MM.1S (cell line): ENCODE data around the gene UBC.
A peak's percentile ranks its signal among the peaks of the same experiment; 100 is the strongest.

Experiments
- DNase-seq: peaks from one replicate; pipeline ENCODE4 v3.0.0-alpha.2; 2015
- H2AFZ ChIP-seq: fragments of 300-600 bp; sonication (generic); 2 replicates; pipeline ENCODE4 v1.6.0; 2016; ENCODE audit warnings: antibody characterized with exemption, low read length
- H3F3A ChIP-seq: fragments of 300-600 bp; sonication (generic); 2 replicates; pipeline ENCODE4 v1.6.1; 2016; ENCODE audit warnings: mild to moderate bottlenecking, antibody characterized with exemption, low read length, moderate library complexity, mixed read lengths; ENCODE audit not compliant: insufficient read depth
- H3K27ac ChIP-seq: fragments of 300-600 bp; sonication (generic); 2 replicates; pipeline ENCODE4 v1.5.1; 2016; ENCODE audit warnings: mild to moderate bottlenecking, low read length
- H3K27me3 ChIP-seq: fragments of 300-600 bp; sonication (generic); replicated peaks from 2 replicates; pipeline ENCODE4 v1.6.0; 2016; ENCODE audit warnings: low read length; ENCODE audit not compliant: insufficient read depth
- H3K36me3 ChIP-seq: fragments of 300-600 bp; sonication (generic); replicated peaks from 2 replicates; pipeline ENCODE4 v1.6.1; 2016; ENCODE audit warnings: mild to moderate bottlenecking, low read length, mixed read lengths; ENCODE audit not compliant: insufficient read depth
- H3K4me1 ChIP-seq: fragments of 300-600 bp; sonication (generic); 2 replicates; pipeline ENCODE4 v1.6.1; 2016; ENCODE audit warnings: low read length, mixed read lengths
- H3K4me2 ChIP-seq: fragments of 300-600 bp; sonication (generic); 2 replicates; pipeline ENCODE4 v1.6.0; 2016; ENCODE audit warnings: low read depth, low read length
- H3K4me3 ChIP-seq: fragments of 300-600 bp; sonication (generic); 2 replicates; pipeline ENCODE4 v1.5.1; 2016; ENCODE audit warnings: low read length, mixed read lengths
- H3K79me2 ChIP-seq: fragments of 300-600 bp; sonication (generic); 2 replicates; pipeline ENCODE4 v1.6.1; 2016; ENCODE audit warnings: mixed run types, low read length, mixed read lengths
- H3K9ac ChIP-seq: fragments of 300-600 bp; sonication (generic); 2 replicates; pipeline ENCODE4 v1.6.1; 2016; ENCODE audit warnings: low read length, mixed read lengths
- H3K9me2 ChIP-seq: fragments of 300-600 bp; sonication (generic); replicated peaks from 2 replicates; pipeline ENCODE4 v1.6.1; 2016; ENCODE audit warnings: mild to moderate bottlenecking, low read length, mixed read lengths; ENCODE audit not compliant: insufficient read depth
- H3K9me3 ChIP-seq: fragments of 300-600 bp; sonication (generic); replicated peaks from 2 replicates; pipeline ENCODE4 v1.6.1; 2016; ENCODE audit warnings: mild to moderate bottlenecking, low read length, mixed read lengths; ENCODE audit not compliant: insufficient read depth
- H4K20me1 ChIP-seq: fragments of 300-600 bp; sonication (generic); 2 replicates; pipeline ENCODE4 v1.6.1; 2016; ENCODE audit warnings: mild to moderate bottlenecking, low read length, moderate library complexity, mixed read lengths; ENCODE audit not compliant: insufficient read depth
- EZH2 ChIP-seq: fragments of 300-600 bp; sonication (generic); optimal IDR thresholded peaks from 2 replicates; pipeline ENCODE3; 2017; ENCODE audit warnings: low read depth, mild to moderate bottlenecking, antibody characterized with exemption, low read length, mixed read lengths
- EZH2phosphoT487 ChIP-seq: fragments of 300-600 bp; sonication (generic); IDR thresholded peaks from 2 replicates; pipeline ENCODE4 v1.6.1; 2018; ENCODE audit warnings: antibody characterized with exemption, low read length
- TF ChIP-seq, protein P1 (sequence below): fragments of 300-600 bp; sonication (generic); IDR thresholded peaks from 2 replicates; pipeline ENCODE4 v1.5.1; 2016; ENCODE audit warnings: antibody characterized with exemption, low read length, mixed read lengths

Gene UBC

GRCh38 chr12:124929649-124930419, 15.4 kb upstream of the UBC start:
- Histone ChIP-seq H3K4me3 (no peak overlapping the region), H4K20me1 (no peaks in the 10 kb centered on the region), H3K27me3 (no peaks in the 10 kb centered on the region), H3K36me3 (no peaks in the 10 kb centered on the region), H3K9me3 (no peaks in the 10 kb centered on the region), H3F3A (no peaks in the 10 kb centered on the region), H3K4me1 (peaks cover 3% of the 10 kb centered on the region; the same call in 1 of the 2 replicates), H3K9ac (no peak overlapping the region), H3K27ac (no peak overlapping the region), H3K79me2 (no peaks in the 10 kb centered on the region), H3K4me2 (no peak overlapping the region), H2AFZ (no peak overlapping the region), H3K9me2 (no peaks in the 10 kb centered on the region)
- DNase-seq, result no peak
- TF ChIP-seq, protein P1, sequence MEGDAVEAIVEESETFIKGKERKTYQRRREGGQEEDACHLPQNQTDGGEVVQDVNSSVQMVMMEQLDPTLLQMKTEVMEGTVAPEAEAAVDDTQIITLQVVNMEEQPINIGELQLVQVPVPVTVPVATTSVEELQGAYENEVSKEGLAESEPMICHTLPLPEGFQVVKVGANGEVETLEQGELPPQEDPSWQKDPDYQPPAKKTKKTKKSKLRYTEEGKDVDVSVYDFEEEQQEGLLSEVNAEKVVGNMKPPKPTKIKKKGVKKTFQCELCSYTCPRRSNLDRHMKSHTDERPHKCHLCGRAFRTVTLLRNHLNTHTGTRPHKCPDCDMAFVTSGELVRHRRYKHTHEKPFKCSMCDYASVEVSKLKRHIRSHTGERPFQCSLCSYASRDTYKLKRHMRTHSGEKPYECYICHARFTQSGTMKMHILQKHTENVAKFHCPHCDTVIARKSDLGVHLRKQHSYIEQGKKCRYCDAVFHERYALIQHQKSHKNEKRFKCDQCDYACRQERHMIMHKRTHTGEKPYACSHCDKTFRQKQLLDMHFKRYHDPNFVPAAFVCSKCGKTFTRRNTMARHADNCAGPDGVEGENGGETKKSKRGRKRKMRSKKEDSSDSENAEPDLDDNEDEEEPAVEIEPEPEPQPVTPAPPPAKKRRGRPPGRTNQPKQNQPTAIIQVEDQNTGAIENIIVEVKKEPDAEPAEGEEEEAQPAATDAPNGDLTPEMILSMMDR, result no peak
- TF ChIP-seq EZH2, result no peak
- TF ChIP-seq EZH2phosphoT487, result no peak

DNA sequence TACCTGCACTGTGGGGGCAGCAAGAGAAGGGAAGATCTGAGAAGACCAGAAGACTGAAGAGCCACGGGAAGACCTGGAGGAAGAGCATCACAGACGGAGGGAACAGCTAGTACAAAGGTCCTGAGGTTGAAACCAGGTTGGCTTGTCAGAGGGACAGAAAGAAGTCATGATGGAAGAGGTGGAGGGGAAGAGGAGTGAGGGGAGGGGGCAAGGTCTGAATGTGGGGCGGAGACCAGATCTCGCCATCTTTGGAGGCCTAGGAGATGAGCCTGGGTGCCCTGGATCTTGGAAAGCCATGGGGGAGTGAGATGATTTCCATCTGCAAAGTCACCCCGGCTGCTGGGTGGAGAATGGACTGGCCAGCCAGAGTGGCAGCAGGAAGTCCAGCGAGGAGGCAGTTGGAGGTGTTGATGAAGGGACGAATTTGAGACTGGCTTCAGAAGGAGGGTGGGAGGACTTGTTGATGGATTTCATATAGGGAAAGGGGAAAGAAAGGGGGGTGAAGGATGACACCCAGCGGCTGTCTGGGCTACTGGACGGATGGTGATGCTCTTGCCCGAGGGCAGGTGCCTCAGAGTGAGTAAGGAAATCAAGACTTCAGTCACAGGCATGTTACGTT, 14.6 kb upstream of the UBC start:
- Histone ChIP-seq H3K9ac (no peak overlapping the region), H3F3A (no peaks in the 10 kb centered on the region), H3K27ac (no peak overlapping the region), H3K79me2 (no peaks in the 10 kb centered on the region), H2AFZ (no peak overlapping the region), H3K4me1 (peaks cover 3% of the 10 kb centered on the region; the same call in 1 of the 2 replicates), H3K4me3 (no peak overlapping the region), H3K27me3 (no peaks in the 10 kb centered on the region), H3K9me3 (no peaks in the 10 kb centered on the region), H3K9me2 (no peaks in the 10 kb centered on the region), H4K20me1 (no peaks in the 10 kb centered on the region), H3K36me3 (no peaks in the 10 kb centered on the region), H3K4me2 (no peak overlapping the region)
- TF ChIP-seq, protein P1, result no peak
- no peak for TF ChIP-seq EZH2phosphoT487
- TF ChIP-seq EZH2, result no peak
- no peak for DNase-seq

DNA sequence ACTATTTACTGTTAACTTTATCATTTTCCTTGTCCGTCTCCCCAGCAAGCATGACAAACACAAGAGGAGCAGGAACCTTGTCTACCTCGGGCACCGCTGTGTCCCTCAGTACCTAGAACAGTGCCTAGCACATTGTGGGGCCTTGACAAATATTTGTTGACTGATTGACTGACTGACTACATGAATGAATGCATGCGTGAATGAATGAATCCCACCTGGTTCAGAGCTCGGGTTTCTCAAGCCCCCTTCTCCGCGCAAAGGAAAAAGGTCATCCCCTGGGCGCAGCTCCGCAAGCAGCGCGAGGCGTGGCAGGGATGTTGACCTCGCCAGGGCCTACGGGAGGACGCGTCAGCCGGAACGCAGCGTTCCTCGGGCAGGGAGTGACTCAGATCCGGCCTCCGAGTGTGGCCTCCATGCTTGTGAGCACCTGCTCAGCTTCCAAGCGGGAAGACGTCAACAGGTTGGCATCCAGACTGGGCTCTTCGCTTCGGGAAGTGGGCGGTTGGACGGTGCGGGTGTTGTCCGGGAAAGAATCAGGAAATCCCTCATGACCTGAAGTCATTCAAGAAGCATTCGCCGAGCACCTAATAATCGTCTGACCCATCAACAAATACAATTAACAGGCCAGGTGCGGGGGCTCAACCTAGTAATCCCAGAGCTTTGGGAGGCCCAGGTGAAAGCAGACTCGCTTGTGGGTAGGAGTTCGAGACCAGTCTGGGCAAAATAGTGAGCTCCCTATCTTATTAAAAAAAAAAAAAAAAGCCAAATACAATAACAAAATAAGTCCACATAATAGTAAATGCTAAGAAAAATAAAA, 13.9 kb upstream of the UBC start:
- H3K36me3 ChIP-seq, result no peaks in the 10 kb centered on the region
- H3K9me3 ChIP-seq, result no peaks in the 10 kb centered on the region
- no peaks in the 10 kb centered on the region for H3K9me2 ChIP-seq
- TF ChIP-seq EZH2, result no peak
- TF ChIP-seq, protein P1, result no peak
- no peak for TF ChIP-seq EZH2phosphoT487
- peak overlapping the region; percentile 78 for H3K4me3 ChIP-seq
- no peaks in the 10 kb centered on the region for H4K20me1 ChIP-seq
- no peaks in the 10 kb centered on the region for H3K79me2 ChIP-seq
- no peak for DNase-seq
- no peak overlapping the region; the same call in 1 of the 2 replicates for H3K27ac ChIP-seq
- peaks cover 3% of the 10 kb centered on the region; the same call in 1 of the 2 replicates for H3K4me1 ChIP-seq
- peak overlapping the region; percentile 77 for H2AFZ ChIP-seq
- no peaks in the 10 kb centered on the region for H3F3A ChIP-seq
- peak overlapping the region; percentile 49 for H3K4me2 ChIP-seq
- H3K27me3 ChIP-seq, result no peaks in the 10 kb centered on the region
- peak overlapping the region; percentile 47; the same call in 1 of the 2 replicates for H3K9ac ChIP-seq
